Iris pigment epithelial cell (primary cell): ENCODE data around the gene BICRAL.
A peak's percentile ranks its signal among the peaks of the same experiment; 100 is the strongest.
"Not testable (repeated sequence)": the region's sequence is repeated elsewhere in the genome, so short reads cannot be mapped to it uniquely, and the experiment has no call there.

Experiments
- DNase-seq: peaks from one replicate; pipeline ENCODE4 v3.0.0-alpha.2; 2011; ENCODE audit warnings: low read depth

BICRAL gene, protein sequence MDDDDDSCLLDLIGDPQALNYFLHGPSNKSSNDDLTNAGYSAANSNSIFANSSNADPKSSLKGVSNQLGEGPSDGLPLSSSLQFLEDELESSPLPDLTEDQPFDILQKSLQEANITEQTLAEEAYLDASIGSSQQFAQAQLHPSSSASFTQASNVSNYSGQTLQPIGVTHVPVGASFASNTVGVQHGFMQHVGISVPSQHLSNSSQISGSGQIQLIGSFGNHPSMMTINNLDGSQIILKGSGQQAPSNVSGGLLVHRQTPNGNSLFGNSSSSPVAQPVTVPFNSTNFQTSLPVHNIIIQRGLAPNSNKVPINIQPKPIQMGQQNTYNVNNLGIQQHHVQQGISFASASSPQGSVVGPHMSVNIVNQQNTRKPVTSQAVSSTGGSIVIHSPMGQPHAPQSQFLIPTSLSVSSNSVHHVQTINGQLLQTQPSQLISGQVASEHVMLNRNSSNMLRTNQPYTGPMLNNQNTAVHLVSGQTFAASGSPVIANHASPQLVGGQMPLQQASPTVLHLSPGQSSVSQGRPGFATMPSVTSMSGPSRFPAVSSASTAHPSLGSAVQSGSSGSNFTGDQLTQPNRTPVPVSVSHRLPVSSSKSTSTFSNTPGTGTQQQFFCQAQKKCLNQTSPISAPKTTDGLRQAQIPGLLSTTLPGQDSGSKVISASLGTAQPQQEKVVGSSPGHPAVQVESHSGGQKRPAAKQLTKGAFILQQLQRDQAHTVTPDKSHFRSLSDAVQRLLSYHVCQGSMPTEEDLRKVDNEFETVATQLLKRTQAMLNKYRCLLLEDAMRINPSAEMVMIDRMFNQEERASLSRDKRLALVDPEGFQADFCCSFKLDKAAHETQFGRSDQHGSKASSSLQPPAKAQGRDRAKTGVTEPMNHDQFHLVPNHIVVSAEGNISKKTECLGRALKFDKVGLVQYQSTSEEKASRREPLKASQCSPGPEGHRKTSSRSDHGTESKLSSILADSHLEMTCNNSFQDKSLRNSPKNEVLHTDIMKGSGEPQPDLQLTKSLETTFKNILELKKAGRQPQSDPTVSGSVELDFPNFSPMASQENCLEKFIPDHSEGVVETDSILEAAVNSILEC

DNA sequence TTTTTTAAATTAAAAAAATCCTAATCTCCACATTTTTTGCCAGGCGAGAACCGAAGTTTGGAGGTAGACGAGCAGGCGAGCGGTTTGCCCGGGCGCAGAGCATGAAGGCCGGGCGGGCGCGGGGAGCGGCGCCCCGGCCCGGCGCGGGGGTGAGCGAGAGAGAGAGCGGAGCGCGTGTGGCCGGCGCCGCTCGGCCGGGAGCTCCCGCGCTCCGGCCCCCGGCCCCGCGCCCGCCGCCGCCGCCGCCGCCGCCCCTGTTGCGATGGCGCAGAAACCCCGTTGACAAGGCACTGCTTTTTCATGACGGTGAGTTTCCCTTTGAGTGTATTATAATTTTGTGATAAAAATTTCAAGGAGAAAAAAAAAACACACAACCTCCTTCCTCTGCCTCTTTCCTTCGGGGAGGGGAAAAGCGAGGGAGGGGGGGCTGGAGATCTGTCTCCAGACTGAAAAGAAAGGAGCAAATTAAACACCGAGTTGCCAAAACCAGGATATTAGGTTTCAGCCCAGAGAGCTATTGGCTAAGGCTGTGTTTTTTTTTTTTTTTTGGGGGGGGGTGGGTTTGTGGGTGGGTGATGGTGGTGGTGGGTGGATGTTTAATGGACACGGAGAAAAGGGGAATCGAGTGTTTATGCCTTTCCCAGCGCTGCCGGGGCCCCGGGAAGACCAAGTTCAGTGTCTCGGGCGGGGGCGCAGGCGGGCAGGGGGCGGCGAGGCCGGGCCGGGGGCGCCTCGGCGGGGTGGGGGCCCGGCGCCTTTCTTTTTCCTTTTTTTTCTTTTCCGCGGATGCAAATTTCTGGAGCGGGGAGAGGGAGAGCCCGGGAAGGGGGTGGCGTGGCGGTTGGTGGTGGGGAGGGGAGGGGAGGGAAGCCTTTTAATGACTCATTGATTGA is at the start of gene BICRAL:
TSS of gene BICRAL (plus strand) at position 257 of the 893 bp plus-strand sequence. CDS start 39,971 bp downstream, outside the sequence.
- peak; percentile 83 for DNase-seq

DNA sequence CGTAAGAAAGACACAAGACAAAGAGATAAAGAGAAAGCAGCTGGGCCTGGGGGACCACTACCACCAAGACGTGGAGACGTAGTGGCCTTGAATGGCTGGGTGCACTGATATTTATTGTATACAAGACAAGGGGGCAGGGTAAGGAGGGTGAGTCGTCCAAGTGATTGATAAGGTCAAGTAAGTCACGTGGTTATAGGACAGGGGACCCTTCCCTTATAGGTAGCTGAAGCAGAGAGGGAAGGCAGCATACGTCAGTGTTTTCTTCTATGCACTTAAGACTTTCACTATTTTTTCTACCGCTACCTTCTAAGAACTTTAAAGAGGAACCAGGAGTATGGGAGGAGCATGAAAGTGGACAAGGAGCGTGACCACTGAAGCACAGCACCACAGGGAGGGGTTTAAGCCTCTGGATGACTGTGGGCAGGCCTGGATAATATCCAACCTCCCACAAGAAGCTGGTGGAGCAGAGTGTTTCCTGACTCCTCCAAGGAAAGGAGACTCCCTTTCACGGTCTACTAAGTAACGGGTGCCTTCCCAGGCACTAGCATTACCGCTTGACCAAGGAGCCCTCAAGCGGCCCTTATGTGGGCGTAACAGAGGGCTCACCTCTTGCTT is 47.9 kb upstream of the BICRAL start:
- not testable (repeated sequence) for DNase-seq

DNA sequence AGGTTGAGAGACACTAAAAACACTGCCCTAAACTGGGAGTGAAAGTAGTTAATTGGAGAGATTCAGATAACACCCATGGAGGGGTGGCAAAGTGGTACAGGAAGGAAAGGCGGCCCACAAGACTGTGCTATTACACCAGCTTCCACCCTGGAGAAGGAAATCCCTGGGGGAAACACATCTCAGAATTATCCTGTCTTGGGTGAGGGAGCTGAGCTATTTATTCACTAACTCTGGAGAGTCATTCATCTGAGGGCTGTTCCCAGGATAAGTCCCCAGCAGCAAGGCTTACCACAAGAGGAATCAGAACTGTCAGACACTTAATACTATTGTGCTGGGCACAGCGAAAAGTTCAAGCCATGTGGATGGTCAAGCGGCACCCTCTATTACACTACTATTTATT is 45.9 kb upstream of the BICRAL start:
- DNase-seq, result no peak

DNA sequence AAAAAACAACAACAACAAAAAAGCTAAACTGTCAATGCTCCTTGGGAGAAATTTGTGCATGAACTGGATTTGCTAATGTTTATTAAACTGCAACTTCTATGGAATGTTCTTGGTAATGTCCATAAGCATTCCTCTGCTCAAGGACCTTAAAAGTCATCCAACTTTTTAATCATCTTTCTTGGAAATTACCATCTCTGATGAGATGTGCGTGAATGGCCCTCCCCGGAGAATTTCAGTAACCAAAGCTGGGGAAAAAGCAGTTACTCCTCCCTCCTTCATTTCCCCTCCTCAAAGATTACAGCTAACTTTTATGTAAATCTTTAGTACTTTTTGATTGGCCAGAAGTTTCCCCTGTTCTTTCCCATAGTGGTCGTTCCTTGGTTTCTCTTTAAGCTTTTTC is 41.1 kb upstream of the BICRAL start:
- no peak for DNase-seq

DNA sequence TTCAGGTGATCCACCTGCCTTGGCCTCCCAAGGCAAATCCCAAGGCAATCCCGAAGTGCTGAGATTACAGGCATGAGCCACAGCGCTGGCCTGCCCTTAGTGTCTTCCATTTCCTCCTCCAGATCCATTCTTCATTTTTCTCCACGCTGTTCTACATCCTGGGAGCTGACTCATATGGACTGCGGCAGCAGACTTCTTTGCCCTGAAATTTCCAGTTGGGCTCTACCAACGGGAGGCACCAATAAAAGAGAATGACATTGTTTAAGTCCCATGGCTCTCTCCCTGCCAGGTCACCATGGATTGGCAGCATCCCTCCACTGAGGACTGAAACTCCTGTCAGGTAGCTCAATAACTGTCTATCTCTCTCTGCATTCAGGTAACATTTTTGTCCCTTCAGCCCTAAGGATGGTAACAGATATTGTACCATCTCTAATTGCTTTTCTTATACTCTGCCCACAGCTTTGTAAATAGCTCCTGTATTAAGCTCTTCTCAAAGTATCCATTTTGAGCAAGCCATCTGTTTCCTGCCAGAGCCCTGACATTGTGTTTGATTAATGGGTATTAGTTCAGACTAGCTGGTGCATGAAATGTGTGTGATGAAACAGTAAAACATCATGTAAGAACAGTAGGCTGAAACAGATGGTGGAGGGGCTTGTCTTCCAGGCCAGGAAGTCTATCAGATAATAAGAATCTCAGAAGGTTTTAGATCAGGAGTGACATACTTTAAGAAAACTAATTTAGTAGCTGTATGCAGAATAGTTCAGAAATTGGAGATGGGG is 39.5 kb upstream of the BICRAL start:
- peak; percentile 54 for DNase-seq

DNA sequence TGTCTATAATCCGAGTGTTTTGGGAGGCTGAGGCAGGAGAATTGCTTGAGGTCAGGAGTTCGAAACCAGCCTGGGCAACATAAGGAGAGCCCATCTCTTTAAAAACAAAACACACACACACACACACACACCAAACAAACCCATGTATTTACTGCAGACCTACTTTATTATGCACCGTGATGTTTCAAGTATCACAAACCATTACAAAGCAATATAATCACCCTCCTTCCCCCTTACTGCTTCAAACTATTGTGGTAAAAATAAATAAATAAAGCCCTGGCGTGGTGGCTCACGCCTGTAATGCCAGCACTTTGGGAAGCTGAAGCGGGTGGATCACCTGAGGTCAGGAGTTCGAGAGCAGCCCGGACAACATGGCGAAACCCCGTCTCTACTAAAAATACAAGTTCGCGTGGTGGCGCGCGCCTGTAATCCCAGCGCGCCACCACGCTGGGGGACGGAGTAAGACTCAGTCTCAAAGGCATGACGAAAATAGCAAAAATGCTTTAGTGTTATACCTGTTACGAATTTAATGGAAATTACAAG is 37.4 kb upstream of the BICRAL start:
- DNase-seq, result no peak

DNA sequence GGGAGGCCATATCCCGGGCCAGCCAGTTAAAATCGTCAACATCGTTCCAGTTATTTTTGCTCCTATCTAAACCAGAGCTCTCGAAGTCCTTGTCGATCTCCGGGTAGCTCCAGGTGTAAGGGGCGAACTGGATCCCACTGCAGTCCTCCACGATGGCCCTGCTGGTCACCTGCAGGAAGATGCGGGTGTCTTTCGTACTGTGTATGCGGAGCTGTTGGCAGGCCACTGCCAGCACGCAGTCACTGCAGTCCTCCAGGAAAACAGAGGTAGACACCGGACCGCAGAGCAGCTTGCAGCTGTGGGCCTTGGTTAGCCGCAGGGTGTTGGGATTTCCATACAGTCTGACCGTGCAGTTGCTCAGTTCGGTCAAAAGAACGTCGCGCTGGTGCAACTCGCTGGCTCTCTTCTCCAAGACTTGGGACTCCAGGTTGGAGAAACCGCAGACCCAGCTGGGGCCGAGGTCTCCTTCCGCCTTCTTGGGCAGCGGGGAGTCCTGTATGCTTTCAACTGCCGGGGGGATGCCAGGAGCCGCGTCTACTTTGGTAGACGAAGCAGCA is 36.7 kb upstream of the BICRAL start:
- peak; percentile 61 for DNase-seq

DNA sequence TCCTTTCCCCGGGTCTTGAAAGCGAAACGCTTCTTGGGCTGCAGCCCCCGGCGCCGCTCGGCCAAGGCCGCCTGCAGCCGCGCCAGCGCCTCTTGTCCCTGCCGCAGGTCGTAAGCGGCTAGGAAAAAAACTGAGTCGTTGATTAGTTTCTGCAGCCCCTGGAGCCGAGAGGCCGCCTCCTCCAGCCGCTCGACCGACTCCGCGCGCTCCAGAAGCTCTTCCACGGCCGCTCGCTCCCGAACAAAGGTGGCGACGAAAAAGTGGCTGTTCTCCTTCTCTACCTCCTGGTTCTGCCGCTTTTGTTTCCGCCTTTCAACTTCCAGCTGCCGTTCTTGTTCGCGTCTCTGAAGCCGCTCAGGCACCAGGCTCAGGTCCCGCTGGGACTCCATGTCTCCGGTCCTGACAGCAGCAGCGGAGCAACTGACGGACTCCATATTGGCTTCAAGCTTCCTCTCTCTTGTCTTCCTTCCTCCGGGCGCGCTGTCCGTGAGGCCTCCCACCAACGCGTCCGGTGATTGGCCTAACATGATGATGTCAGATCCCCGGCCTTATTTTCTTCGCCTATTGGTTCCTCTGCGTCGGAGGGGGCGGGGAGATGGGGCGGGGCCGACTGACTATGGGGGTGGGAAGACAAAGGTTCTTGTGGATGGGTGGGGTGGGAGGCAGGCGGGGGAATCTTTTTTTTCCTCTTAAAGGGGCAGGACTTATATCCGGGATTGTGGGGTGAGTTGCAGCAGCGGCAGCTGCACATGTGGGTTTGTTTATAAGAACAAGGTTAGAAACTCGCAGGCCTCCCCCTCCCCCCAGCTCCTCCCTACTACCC is 36.0 kb upstream of the BICRAL start, which contains the start of gene TBCC:
TSS of gene TBCC (minus strand) at position 464 of the 823 bp plus-strand sequence. CDS start at position 434, 30 bp downstream.
- peak; percentile 99 for DNase-seq

DNA sequence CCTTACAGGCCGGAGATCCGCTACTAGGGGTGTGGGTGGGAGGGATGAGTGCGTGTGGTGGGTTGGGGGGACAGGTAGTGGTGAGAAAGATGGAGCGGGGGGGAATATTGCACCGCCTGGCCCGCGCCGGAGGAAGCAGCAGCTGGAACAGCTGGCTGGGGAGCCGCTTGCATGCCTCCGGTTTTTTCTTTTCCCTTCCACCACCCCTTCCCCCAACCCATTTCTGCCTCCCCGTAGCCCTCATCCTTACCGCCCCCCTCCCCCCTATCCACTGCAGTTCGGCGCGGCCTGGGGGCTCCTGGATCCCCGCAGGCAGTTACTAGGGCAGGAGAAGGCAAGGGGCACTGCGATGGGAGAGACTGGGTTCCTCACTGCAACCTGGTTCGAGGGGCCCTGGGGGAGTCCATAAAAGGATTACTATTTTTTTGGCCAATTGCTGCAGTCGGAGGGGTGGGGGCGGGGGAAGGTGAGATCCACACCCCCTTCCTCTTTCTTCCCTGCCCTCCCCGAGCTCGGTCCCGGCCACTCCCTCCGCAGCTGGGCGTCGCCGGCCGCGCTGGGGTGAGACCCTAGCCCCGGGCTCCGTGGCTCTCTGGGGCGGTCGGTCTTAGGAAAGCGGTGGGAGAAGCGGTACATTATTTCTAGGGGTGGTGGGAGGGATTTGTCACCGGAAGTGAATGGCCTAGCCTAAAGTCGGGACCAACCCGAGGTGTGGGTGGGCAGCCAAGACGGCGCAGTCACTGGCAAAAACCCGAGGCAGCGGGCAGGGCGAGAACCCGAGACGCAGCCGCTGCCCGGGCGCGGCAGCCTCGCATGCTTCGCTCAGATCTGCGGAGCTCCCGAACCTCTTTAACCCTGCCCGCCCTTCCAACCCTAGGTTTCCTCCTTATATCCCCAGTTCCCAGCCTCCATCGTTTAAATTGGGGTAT is 35.1 kb upstream of the BICRAL start:
- DNase-seq, result peak; percentile 79

DNA sequence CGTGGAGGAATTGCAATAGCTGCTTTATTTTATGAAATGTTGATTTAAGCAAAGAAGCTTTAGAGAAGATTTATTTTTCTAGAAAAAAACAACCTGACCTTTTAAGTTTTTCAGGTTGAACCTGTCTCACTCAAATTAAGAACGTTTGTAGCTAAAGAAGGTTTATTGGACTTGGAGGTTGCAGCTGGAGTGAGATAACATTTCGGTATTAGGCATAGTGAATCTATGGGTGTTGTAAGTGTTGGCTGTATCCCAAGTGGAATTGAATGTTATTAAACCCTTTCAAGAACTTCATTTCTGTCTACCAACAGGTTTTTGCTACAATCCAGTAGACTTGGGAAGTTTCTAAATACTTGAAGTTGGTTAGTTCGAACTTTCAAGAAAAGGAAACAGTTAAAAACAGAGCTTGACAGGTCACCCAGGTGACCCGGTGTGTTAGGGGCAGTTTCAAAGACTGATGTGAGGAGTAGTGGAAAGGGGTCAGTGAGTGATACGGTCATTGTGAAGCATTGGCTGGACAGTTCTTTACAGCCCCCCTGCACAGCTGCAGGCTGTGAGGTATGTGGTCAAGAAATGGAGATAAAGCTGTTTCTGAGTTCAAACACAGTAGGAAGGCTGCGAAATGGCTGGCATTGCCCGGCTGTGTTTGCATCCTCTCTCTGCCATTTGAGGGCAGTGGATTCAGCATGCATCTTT is 33.5 kb upstream of the BICRAL start:
- peak; percentile 53 for DNase-seq

DNA sequence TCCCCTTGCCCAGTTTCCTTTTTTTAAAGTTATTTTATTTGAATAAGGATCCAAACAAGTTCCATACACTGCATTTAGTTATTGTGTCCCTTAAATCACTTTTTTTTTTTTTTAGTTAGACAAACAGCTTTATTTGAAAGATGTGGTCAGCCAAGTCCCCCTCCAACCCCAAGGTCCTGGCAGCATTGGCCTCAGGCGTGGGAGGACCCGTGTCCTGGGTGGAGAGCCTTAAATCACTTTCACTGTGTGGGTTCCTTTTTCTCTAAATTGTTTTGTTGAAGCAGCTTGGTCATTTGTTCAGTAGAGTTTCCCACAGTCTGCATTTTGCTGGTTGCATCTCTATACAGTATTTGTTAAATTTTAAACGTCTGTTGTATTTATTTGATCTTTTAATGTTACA is 30.8 kb upstream of the BICRAL start:
- DNase-seq, result no peak

DNA sequence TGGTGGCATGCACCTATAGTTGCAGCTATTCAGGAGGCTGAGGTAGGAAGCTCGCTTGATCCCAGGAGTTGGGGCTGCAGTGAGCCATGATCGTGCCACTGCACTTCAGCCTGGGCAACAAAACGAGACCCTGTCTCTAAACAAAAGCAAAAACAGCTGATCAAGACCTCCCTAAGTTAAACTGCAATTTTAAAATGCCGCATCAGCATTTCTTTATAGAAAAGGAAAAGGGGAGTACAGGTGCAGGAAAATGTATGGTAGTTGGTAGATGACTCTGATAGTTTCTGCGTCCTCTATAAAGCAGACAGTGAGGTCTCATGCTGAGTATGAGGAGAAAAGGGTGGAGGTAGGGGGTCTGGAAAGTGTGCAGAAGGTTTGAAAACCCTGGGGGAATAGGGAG is 27.1 kb upstream of the BICRAL start:
- no peak for DNase-seq

DNA sequence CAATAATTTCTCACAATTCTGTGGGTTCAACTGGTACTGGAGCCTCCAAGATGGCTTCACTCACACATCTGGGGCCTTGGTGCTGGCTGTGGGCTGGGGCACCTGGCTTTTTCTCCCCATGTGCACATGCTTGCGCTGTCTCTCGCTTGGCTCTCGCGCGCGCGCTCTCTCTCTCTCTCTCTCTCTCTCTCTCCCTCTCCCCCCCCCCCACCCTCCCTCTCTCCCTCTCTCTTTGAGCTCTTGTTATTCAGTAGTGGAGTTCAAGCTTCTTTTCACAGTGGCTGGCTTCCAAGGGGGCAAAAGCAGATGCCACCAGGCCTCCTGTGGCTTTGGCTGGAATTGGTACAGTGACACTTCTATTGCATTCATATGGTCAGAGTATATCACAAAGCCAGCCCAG is 25.1 kb upstream of the BICRAL start:
- DNase-seq, result no peak

DNA sequence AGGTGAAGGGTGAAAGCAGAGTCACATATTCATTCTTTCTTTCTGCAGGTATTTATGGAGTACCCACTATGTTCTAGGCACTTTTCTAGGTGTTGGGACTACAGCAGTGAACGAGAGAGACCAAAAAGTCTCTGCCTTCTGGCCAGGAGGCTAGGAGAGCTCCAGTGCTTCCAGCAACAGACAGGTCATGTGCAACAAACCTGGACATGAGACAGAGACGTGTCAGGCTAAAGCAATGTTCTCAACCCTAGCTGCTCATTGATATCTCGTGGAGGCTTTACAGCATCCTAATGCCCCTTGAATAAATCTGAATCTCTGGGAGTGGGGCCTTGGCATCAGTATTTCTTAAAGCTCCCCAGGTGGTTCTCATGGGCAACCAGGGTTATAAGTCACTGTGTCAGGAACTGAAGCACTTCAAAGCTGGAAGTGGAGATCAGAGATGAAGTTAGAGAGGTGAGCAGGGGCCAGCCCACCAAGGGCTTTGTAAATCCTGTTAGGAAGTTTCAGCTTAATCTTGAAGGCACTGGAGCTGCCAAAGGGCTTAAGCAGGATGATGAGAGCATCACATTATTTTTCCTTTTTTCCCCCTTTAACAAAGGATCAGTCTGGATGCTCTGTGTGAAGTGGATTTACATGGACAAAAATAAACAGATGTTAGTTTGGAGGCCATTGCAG is 23.0 kb upstream of the BICRAL start:
- DNase-seq, result no peak

DNA sequence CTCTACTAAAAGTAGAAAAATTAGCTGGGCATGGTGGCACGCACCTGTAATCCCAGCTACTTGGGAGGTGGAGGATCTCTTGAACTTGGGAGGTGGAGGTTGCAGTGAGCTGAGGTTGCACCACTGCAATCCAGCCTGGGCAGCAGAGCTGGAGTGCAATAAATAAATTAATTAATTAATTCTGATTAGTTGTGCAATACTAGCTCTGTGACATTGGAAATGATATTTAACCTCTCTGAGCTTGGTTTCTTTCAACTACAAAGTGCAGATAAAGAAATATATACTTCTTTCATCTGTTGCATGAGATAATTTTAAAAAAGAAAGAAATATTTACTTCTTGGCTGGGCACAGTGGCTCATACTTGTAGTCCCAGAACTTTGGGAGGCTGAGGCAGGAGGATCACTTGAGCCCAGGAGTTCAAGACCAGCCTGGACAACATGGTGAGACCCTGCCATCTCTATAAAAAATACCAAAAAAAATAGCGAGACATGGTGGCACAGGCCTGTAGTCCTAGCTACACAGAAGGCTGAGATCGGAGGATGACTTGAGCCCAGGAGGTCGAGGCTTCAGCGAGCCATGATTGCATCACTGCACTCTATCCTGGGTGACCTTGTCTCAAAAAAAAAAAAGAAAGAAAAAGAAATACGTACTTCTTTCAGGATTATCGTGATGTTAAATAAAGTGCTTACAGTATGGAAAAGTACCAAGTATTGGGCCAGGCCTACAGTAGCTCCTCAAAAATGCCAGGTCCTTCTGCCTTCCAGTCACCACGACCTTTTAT is 20.4 kb upstream of the BICRAL start:
- DNase-seq, result no peak

DNA sequence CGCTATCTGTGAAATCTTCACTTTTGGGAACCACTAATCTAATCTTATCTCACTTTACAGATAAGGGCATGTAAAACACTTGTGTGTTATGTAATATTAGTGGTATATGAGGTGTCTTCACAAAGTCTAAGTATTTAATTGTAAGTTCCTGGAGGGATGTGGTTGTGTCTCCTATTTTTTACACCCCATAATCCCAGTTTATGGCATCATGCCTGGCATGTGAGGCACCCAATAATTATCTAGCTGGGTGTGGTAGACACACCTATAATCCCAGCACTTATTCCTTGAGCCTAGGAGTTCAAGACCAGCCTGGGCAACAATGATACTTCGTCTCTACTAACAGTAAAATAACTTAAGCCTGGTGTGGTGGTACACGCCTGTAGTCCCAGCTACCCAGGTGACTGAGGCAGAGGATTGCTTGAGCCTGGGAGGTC is 19.4 kb upstream of the BICRAL start:
- DNase-seq, result no peak
